WI38 (cell line): Measurements from ENCODE around the gene EML2.
"Not testable (repeated sequence)": the region's sequence is repeated elsewhere in the genome, so short reads cannot be mapped to it uniquely, and the experiment has no call there.

ENCODE experiments used
- H3K4me3 ChIP-seq: 2 replicates; pipeline ENCODE4 v1.5.1; 2011; ENCODE audit warnings: low read depth, mild to moderate bottlenecking, control low read depth, low read length
- CTCF ChIP-seq: IDR thresholded peaks from 2 replicates; pipeline ENCODE4 v1.5.1; 2012; ENCODE audit warnings: low read depth, mild to moderate bottlenecking, control low read depth, low read length

Gene EML2

GRCh38 chr19:45623984-45624383, 15.2 kb downstream of the EML2 start:
- no peak overlapping the region for H3K4me3 ChIP-seq
- TF ChIP-seq CTCF, result no peak

GRCh38 chr19:45621976-45622503, 17.2 kb downstream of the EML2 start:
- H3K4me3 ChIP-seq, result no peak overlapping the region
- no peak for TF ChIP-seq CTCF

- no peak overlapping the region for H3K4me3 ChIP-seq
- no peak for TF ChIP-seq CTCF
Observed at GRCh38 chr19:45621389-45621788, 17.8 kb downstream of the EML2 start.

- no peak for TF ChIP-seq CTCF
- H3K4me3 ChIP-seq, result no peak overlapping the region
Observed at GRCh38 chr19:45616704-45617017, 22.5 kb downstream of the EML2 start.

- no peak for TF ChIP-seq CTCF
- H3K4me3 ChIP-seq, result no peak overlapping the region
Observed at GRCh38 chr19:45615795-45616703, 23.1 kb downstream of the EML2 start.

GRCh38 chr19:45615056-45615455, 24.1 kb downstream of the EML2 start:
- H3K4me3 ChIP-seq, result not testable (repeated sequence)

- TF ChIP-seq CTCF, result no peak
- H3K4me3 ChIP-seq, result no peak overlapping the region
Observed at GRCh38 chr19:45613926-45614725, 25.1 kb downstream of the EML2 start.
